Activated CD4-positive, alpha-beta T cell treated with anti-CD3 and anti-CD28 coated beads, Interleukin-2, amount 50 U/mL, for 1 hour (primary cell): ENCODE results near the gene GLUD1.
"Not testable (repeated sequence)": the region's sequence is repeated elsewhere in the genome, so short reads cannot be mapped to it uniquely, and the experiment has no call there.

Source experiments
- DNase-seq: peaks from one replicate; pipeline ENCODE4 v3.0.0-alpha.2; 2020

Gene GLUD1

GRCh38 chr10:87038786-87039185, 55.9 kb downstream of the GLUD1 start:
- no peak for DNase-seq

GRCh38 chr10:87038286-87038717, 56.3 kb downstream of the GLUD1 start:
- DNase-seq = no peak

- DNase-seq = no peak
Measured at GRCh38 chr10:87036623-87037022, 58.0 kb downstream of the GLUD1 start.

- no peak for DNase-seq
Measured at GRCh38 chr10:87030912-87031635, 63.6 kb downstream of the GLUD1 start.

GRCh38 chr10:87030419-87030818, 64.2 kb downstream of the GLUD1 start:
- not testable (repeated sequence) for DNase-seq

GRCh38 chr10:87026747-87027508, 67.7 kb downstream of the GLUD1 start:
- DNase-seq = not testable (repeated sequence)

- DNase-seq = not testable (repeated sequence)
Measured at GRCh38 chr10:87025285-87025958, 69.2 kb downstream of the GLUD1 start.

- DNase-seq = not testable (repeated sequence)
Measured at GRCh38 chr10:87020056-87020455, 74.6 kb downstream of the GLUD1 start, which contains the start of gene FAM25A. FAM25A (plus strand) TSS chr10:87020294; CDS start chr10:87020325, 31 bp downstream.

- not testable (repeated sequence) for DNase-seq
Measured at GRCh38 chr10:87019504-87019903, 75.1 kb downstream of the GLUD1 start.

GRCh38 chr10:87019066-87019465, 75.6 kb downstream of the GLUD1 start:
- not testable (repeated sequence) for DNase-seq

- not testable (repeated sequence) for DNase-seq
Measured at GRCh38 chr10:87018127-87018526, 76.5 kb downstream of the GLUD1 start.

GRCh38 chr10:87014986-87015716, 79.5 kb downstream of the GLUD1 start:
- not testable (repeated sequence) for DNase-seq

- not testable (repeated sequence) for DNase-seq
Measured at GRCh38 chr10:87013528-87013927, 81.1 kb downstream of the GLUD1 start.

- DNase-seq = not testable (repeated sequence)
Measured at GRCh38 chr10:87009134-87009696, 85.4 kb downstream of the GLUD1 start.

- DNase-seq = not testable (repeated sequence)
Measured at GRCh38 chr10:87008303-87008702, 86.3 kb downstream of the GLUD1 start.

GRCh38 chr10:87007674-87008073, 87.0 kb downstream of the GLUD1 start:
- not testable (repeated sequence) for DNase-seq

GRCh38 chr10:87007124-87007523, 87.5 kb downstream of the GLUD1 start:
- DNase-seq = not testable (repeated sequence)

GRCh38 chr10:87000491-87000890, 94.2 kb downstream of the GLUD1 start:
- DNase-seq = no peak
